Right ventricle myocardium inferior (tissue), 1 donor: ENCODE results near the gene C2orf80. TPM values are rescaled to one million over a fixed set of nuclear protein-coding genes. Genes with fewer than 3 reads are reported as not detected.
"Not testable (repeated sequence)": the region's sequence is repeated elsewhere in the genome, so short reads cannot be mapped to it uniquely, and the experiment has no call there.

ENCODE experiments used
- ATAC-seq: fragments of 200-7000 bp; cut with Tn5 transposase; one replicate; pipeline ENCODE4 v1.9.1; 2020; ENCODE audit warnings: mild to moderate bottlenecking, moderate library complexity
- DNase-seq: peaks from one replicate; pipeline ENCODE4 v3.0.0; 2021; ENCODE audit errors: missing footprints
- intact Hi-C: fragments of 100-400 bp; cut with DNase I; formaldehyde crosslinking; loops from one replicate; pipeline ENCODE4 v1.11.0; 2022
- long read RNA-seq: library from polyadenylated mRNA; unstranded; transcript quantifications from one replicate; pipeline ENCODE4 v2.0.0, GENCODE V29; 2021
- total RNA-seq: library from RNA; stranded (reverse); fragmentation: NEBNext Ultra II Directional; extraction: Animal tissue kit (Norgen Biotek cat#: 25700); gene quantifications from one replicate; pipeline ENCODE4 v1.2.1, GENCODE V29; 2021
- donor health status: DM: no; HTN: yes; CAD: no; lungs with severe emphysema.

C2orf80 gene
- total RNA-seq: not detected
- long read RNA-seq: 0 reads

- ATAC-seq: no peak
- no peak for DNase-seq
These were observed at the start of gene C2orf80 for GRCh38 chr2:208189810-208190503. Gene C2orf80, minus strand, starts transcription at chr2:208190030. Its CDS starts 3,044 bp downstream, at chr2:208186986.

DNA sequence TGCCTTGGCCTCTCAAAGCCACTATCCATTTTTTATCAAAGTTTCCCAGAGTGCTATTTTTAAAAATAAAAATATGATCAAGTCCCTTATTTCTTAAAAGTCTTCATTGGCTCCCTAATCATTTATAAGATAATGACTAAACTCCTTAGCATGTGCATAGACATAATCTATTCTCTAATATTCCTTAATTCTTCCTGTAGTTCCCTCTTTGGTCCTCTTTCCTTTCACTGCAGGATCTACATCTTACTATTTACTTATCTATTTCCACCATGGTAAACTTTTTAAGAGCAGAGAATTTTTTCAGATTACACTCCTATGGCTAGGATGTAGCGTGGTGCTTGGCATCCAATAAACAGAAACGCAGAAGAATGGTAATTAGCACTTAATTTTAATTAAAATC, 46.0 kb upstream of the C2orf80 start:
- ATAC-seq (no peak), DNase-seq (no peak)
- intact Hi-C loops: no loop called here

More at GRCh38 chr2:208189810-208190503, at the start of gene C2orf80:
- intact Hi-C loops: no loop called here

DNA sequence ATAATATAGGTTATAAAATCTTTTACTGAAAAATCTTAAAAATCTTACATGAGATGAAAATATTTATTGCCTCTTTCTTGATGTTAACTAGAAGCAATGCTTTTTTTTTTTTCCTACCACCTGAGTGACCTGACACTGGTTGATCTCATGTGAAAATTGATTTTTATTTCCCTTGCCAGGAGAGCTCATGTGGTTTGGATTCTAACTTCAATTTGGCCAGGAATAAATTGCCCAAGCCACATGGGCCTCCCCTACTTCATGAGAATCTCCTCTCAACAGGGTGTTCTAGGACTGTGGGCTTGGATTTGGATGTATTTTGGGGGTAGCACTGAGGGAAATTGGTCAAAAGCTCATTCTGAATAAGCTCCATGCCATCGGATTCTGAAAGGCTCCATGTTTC, 45.0 kb upstream of the C2orf80 start:
- ATAC-seq: no peak
- intact Hi-C loops: no loop called here
- DNase-seq: no peak

- ATAC-seq (no peak), DNase-seq (no peak)
- intact Hi-C loops: no loop called here
These were observed 38.6 kb upstream of the C2orf80 start for GRCh38 chr2:208228476-208228875.

DNA sequence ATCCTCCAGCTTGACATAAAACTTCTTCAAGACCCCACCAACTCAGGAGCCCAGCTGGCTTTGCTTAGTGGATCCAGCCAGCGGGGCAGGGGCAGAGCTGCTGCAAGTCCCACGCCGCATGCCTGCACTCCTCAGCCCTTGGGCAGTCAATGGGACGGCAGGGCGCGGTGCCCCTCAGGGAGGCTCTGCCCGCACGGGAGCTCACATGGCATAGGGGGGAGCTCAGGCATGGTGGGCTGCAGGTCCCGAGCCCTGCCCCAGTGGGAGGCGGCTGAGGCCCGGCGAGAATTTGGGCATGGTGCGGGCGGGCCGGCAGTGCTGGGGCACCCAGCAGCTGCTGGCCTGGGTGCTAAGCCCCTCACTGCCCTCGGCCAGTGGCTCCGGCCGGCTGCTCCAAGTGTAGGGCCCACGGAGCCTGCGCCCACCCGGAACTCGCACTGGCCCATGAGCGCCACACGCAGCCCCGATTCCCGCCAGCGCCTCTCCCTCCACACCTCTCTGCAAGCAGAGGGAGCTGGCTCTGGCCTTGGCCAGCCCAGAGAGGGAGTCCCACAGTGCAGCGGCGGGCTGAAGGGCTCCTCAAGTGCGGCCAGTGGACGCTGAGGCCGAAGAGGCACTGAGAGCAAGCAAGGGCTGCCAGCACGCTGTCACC, 37.9 kb upstream of the C2orf80 start:
- ATAC-seq (no peak), DNase-seq (peak; percentile 63)
- intact Hi-C loops: no loop called here

- intact Hi-C loops: no loop called here
- no peak for DNase-seq
These were observed 35.0 kb upstream of the C2orf80 start for GRCh38 chr2:208224802-208225201.

GRCh38 chr2:208222351-208222750, 32.5 kb upstream of the C2orf80 start:
- ATAC-seq: no peak
- intact Hi-C loops: no loop called here
- no peak for DNase-seq

More at GRCh38 chr2:208224802-208225201, 35.0 kb upstream of the C2orf80 start:
- no peak for ATAC-seq

- DNase-seq, ATAC-seq, intact Hi-C loops: not testable (repeated sequence)
These were observed 32.0 kb upstream of the C2orf80 start for GRCh38 chr2:208221873-208222272.

DNA sequence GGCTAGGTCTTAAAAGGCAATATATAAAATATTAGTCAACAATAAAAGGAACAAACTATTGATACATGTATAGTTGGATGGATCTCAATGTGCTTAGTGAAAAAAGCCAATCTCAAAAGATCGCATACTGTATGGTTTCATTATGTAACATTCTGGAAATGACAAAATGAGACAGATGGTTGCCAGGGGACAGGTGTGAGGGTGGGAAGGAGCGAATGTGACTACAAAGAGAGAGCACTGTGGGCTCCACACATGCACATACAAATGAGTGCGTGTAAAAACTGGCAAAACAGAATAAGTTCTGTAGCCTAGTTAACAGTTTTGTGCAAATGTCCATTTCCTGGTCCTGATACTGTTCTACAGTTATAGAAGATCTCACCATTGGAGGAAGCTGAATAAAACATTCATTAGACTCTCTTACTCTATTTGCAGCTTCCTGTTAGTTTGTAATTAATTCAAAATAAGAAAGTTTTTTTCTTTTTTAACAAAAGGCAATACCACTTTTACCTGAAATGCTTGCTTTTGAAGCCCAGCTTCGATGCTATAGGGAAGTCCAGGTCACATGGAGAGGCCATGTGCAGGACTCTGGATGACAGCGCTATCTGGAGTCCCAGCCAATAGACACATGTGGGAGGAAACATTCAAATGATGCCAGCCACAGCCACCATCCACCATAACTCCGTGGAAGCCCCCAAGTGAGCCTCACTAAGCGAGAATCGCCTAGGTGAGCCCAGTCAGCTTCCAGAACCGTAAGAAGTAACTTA, 21.0 kb upstream of the C2orf80 start:
- no peak for DNase-seq
- intact Hi-C loops: no loop called here
- ATAC-seq: no peak

DNA sequence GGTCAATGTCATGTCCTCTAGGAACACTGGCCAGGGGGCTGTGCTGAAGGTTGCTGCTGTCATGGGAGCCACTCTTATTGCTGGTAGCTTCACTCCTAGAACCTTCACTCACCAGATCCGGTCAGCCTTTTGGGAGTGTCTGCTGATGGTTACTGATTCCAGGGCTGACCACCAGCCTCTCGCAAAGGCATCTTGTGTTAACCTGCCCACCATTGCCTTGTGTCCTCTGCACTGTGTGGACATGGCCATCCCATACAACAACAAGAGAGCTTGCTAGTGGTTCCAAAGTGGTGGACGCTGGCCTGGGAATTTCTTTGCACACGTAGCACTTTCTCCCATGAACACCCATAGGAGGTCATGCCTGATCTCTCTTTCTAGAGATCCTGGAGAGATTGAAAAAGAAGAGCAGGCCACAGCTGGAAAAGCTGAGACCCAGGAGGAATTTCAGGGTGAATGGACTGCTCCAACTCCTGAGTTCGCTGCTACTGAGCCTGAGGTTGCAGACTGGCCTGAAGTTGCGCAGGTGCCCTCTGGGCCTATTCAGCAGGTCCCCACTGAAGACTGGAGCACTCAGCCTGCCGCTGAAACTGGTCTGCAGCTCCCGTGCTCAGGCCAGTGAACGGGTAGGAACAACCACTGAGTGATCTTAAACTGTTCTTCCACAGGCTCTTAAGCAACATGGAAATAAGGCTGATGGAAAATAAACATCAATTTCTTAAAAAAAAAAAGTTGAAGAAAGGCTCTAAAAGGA, 18.7 kb upstream of the C2orf80 start:
- DNase-seq (no peak), ATAC-seq (no peak)
- intact Hi-C loops: no loop called here

DNA sequence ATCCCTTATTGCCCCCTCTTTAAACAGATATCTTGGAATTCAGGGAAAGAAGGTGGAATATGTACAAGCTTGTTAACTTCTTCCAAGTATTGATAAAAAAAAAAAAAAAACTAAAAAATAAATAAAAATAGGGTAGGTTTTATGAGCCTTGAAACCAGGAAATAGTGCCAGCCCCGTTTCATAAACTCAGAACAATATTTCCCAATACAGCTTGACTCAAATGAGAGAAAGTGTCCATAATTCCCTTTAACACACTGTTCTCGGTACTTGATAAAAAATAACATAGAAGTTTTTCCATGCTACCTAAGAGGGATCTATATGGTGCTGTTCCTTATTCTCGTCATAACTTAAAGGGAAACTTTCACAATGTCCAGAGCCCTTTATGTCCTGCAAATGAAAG, 17.9 kb upstream of the C2orf80 start:
- intact Hi-C loops: no loop called here
- ATAC-seq: no peak
- DNase-seq: no peak

GRCh38 chr2:208204166-208204565, 14.3 kb upstream of the C2orf80 start:
- ATAC-seq (no peak), DNase-seq (no peak)
- intact Hi-C loops: no loop called here

GRCh38 chr2:208195531-208195930, 5.7 kb upstream of the C2orf80 start:
- no peak for ATAC-seq
- intact Hi-C loops: no loop called here
- no peak for DNase-seq

DNA sequence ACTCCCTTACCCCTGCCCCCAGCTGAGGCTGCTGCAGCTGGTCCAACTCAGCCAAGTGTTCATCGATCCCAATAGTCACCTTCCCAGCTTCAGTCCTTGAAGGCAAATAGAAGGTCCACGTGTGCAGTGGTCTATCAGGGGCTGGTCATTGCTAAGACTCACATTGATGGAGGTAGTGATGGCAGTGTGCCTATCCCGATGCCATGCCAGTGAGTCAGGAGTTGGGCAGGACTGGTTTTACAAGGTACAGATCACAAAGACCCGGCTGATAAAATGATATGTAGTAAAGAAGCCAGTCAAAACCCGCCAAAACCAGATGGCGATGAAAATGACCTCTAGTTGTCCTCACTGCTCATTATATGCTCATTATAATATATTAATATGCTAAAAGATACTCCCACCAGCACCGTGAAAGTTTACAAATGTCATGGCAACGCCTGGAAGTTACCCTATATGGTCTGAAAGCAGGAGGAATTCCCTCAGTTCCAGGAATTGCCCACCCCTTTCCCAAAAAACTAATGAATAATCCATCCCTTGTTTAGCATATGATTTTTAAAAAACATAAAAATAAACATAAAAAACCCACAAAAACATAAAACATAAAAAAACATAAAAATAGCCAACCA, 2.9 kb upstream of the C2orf80 start:
- DNase-seq (no peak), ATAC-seq (no peak)
- intact Hi-C loops: no loop called here

- ATAC-seq: no peak
- no peak for DNase-seq
- intact Hi-C loops: no loop called here
These were observed 591 bp downstream of the C2orf80 start for GRCh38 chr2:208189069-208189809.

GRCh38 chr2:208186893-208187292, 2.9 kb downstream of the C2orf80 start:
- no peak for ATAC-seq
- intact Hi-C loops: no loop called here
- no peak for DNase-seq

- DNase-seq (no peak), ATAC-seq (no peak)
- intact Hi-C loops: no loop called here
These were observed 3.4 kb downstream of the C2orf80 start for GRCh38 chr2:208186465-208186864.
